Mesendoderm (in vitro differentiated cells): ENCODE data around the gene GNB1L.

Experiments
- DNase-seq: peaks from one replicate; pipeline ENCODE4 v3.0.0; 2013
- H2AK5ac ChIP-seq: 2 replicates; pipeline ENCODE4 v1.6.1; 2013; ENCODE audit warnings: low read length, inconsistent platforms
- H2BK120ac ChIP-seq: 2 replicates; pipeline ENCODE4 v1.6.1; 2013; ENCODE audit warnings: low read depth, mild to moderate bottlenecking, low read length, moderate library complexity, mixed read lengths
- H2BK15ac ChIP-seq: replicated peaks from 2 replicates; pipeline ENCODE4 v1.6.1; 2013; ENCODE audit warnings: low read depth, mild to moderate bottlenecking, moderate library complexity
- H2BK5ac ChIP-seq: 2 replicates; pipeline ENCODE4 v1.6.1; 2013; ENCODE audit warnings: low read length, inconsistent platforms
- H3K18ac ChIP-seq: 2 replicates; pipeline ENCODE4 v1.6.1; 2013; ENCODE audit warnings: mild to moderate bottlenecking, low read length, mixed read lengths
- H3K23ac ChIP-seq: one replicate; pipeline ENCODE4 v1.6.1; 2013; ENCODE audit warnings: low read length
- H3K27ac ChIP-seq: 2 replicates; pipeline ENCODE4 v1.5.1; 2013; ENCODE audit warnings: low read depth, mild to moderate bottlenecking, inconsistent platforms, low read length, moderate library complexity
- H3K27me3 ChIP-seq: 2 replicates; pipeline ENCODE4 v1.6.1; 2013; ENCODE audit warnings: low read length, control low read depth, mild to moderate bottlenecking, inconsistent platforms; ENCODE audit not compliant: insufficient read depth, poor library complexity
- H3K36me3 ChIP-seq: 2 replicates; pipeline ENCODE4 v1.6.1; 2013; ENCODE audit warnings: low read length, inconsistent platforms; ENCODE audit not compliant: control insufficient read depth, insufficient read depth
- H3K4ac ChIP-seq: one replicate; pipeline ENCODE4 v1.6.1; 2013; ENCODE audit warnings: low read depth, mild to moderate bottlenecking, low read length, moderate library complexity
- H3K4me1 ChIP-seq: 2 replicates; pipeline ENCODE4 v1.6.1; 2013; ENCODE audit warnings: low read depth, low read length, inconsistent platforms; ENCODE audit not compliant: control insufficient read depth
- H3K4me2 ChIP-seq: 2 replicates; pipeline ENCODE4 v1.6.1; 2013; ENCODE audit warnings: low read length
- H3K4me3 ChIP-seq: 2 replicates; pipeline ENCODE4 v1.5.1; 2013; ENCODE audit warnings: mild to moderate bottlenecking, low read length
- H3K56ac ChIP-seq: one replicate; pipeline ENCODE4 v1.6.1; 2013; ENCODE audit warnings: low read length
- H3K79me1 ChIP-seq: 2 replicates; pipeline ENCODE4 v1.6.1; 2013; ENCODE audit warnings: low read length, inconsistent platforms
- H3K79me2 ChIP-seq: 2 replicates; pipeline ENCODE4 v1.6.1; 2013; ENCODE audit warnings: mild to moderate bottlenecking, low read length; ENCODE audit not compliant: control insufficient read depth, insufficient read depth
- H3K9ac ChIP-seq: 2 replicates; pipeline ENCODE4 v1.6.1; 2013; ENCODE audit warnings: low read length, inconsistent platforms
- H4K5ac ChIP-seq: one replicate; pipeline ENCODE4 v1.6.1; 2013; ENCODE audit warnings: low read length
- H4K8ac ChIP-seq: one replicate; pipeline ENCODE4 v1.6.1; 2013; ENCODE audit warnings: low read depth, mild to moderate bottlenecking, control low read depth, low read length, moderate library complexity
- WGBS: extraction: QIAGEN DNeasy Blood & Tissue Kit; methylation state at CpG from one replicate; pipeline ENCODE4 v1.1.7; 2013; ENCODE audit warnings: low lambda C conversion rate, missing lambda C conversion rate; ENCODE audit not compliant: insufficient coverage; ENCODE audit errors: extremely low coverage; 5-methylcytosine and 5-hydroxymethylcytosine counted together

Gene GNB1L

DNA sequence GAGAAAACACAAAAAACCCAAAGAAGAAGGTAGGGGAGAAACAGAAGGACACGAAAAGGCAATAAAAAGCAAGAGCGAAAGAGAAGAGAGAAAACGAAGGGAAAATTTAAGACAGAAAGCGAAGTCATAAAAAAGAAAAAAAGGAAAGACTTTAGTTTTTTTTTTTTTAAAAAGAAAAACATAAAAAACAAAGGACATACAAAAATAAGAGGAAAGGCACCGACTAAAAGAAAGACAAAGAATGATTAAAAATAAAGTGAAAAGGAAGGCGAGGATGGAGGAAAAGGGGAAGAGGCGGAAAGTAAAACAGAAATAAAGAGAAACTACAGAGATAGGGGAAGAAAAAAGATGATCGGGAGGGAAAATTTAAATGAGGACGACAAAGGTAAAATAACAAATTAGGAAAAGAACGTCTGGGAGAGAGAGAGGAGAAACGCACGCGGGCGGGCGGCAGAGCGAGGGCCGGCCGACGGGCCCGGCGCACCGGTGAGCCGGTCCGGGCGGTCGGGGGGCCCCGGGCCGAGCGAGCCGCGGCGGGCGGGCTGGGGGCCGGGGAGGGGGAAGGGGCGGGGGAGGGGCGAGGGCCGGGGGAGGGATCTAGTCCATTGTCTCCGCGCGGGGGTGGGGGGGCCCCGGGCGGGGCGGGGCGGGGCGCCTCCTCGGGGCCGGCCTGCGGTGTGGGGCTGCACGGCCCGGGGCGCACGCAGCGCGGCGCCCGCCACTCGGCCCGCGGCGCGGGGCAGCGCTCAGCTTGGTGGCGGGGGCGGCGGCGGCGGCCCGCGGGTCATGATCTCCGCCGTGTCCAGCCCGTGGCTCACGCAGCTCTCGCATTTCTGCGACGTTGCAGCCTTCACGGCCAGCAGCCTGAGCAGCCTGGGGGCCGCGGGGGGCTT, 94.4 kb downstream of the GNB1L start, which contains the start of gene TBX1:
Gene TBX1 (plus strand): TSS at position 721 of the 893 bp plus-strand sequence. CDS start 66 bp downstream, at position 787.
- Histone ChIP-seq H3K4me1 (peaks cover 3% of the 10 kb centered on the region), H3K23ac (no peak within 1 kb of the TSS), H2BK5ac (no peak within 1 kb of the TSS), H4K5ac (no peak within 1 kb of the TSS), H3K56ac (peak within 1 kb of the TSS; percentile 74), H3K79me2 (no peaks in the 10 kb centered on the region), H3K4me2 (peak within 1 kb of the TSS; percentile 27), H2BK15ac (no peak within 1 kb of the TSS), H3K36me3 (no peaks in the 10 kb centered on the region), H3K27ac (no peak within 1 kb of the TSS), H3K27me3 (peaks cover 88% of the 10 kb centered on the region), H3K4me3 (no peak within 1 kb of the TSS), H3K9ac (no peak within 1 kb of the TSS), H3K4ac (no peak within 1 kb of the TSS), H4K8ac (no peak within 1 kb of the TSS), H2AK5ac (no peak within 1 kb of the TSS), H2BK120ac (no peak within 1 kb of the TSS), H3K18ac (no peak within 1 kb of the TSS), H3K79me1 (no peaks in the 10 kb centered on the region)
- whole genome bisulfite sequencing, result no CpG with 5 or more reads among the region's 79 CpGs
- no peak for DNase-seq

DNA sequence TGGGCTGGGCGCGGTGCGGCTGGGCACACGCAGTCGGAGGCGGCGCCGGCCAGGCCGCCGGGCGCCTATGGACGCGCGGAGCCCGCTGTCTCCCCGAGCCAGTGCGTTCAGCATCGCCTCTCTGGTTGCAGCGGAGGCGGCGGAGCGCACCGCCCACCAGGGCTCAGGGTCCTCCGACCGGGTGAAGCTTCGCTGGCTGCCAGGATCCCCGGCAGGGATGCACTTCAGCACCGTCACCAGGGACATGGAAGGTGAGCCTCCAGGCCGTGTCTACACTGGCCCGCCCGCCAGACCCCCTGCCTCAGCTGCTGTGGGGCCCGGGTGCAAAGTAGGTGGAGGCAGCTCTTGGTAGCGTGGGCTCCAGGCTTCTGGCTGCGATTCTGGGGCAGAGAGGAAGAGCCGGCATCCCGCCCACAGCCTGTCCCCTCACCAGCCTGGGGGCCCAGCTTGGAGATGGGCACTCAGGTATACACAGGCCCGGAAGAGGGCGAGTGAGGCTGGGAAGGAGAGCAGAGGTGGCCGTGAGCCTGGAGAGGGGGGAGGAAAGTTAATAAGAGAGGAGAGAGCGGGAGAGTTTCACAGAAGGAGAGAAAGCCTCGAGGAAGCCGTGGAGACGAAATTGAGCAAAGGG, 95.1 kb downstream of the GNB1L start:
- Histone ChIP-seq H2BK5ac (no peak overlapping the region), H3K9ac (no peak overlapping the region), H3K4me2 (no peak overlapping the region), H2BK15ac (no peak overlapping the region), H2AK5ac (no peak overlapping the region), H3K27ac (no peak overlapping the region), H2BK120ac (no peak overlapping the region), H3K79me1 (no peaks in the 10 kb centered on the region), H3K36me3 (no peaks in the 10 kb centered on the region), H3K23ac (no peak overlapping the region), H3K18ac (no peak overlapping the region), H4K8ac (no peak overlapping the region), H3K79me2 (no peaks in the 10 kb centered on the region), H3K4me1 (no peaks in the 10 kb centered on the region), H3K56ac (no peak overlapping the region), H3K4me3 (no peak overlapping the region), H3K4ac (no peak overlapping the region), H4K5ac (no peak overlapping the region), H3K27me3 (peaks cover 89% of the 10 kb centered on the region)
- DNase-seq, result no peak
- whole genome bisulfite sequencing, result no CpG with 5 or more reads among the region's 43 CpGs

DNA sequence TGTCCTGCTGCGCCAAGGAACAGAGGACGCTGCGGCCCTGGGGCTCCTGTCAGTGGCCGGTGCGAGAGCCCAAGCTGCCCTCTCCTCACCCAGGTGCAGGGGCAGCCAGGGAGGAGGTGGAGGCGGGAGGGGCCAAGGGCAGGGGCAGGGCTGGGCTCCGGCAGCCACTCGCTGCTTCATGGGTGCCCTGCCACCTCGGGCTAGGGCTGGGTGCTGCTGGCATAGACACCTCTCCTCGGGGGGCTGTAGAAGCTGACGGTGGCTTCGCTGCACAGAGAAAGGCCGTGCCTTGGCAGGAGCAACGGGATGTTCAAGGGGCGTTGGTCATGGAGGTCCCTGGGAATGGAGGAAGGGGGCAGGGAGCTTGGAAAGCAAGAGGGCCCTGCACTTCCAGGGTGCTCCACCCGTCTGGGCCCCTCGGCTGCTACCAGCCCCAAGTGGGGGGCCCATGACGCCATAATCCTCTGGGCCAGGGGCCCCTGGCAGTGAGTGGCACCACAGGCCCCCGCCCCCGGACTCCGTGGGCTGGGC, 95.7 kb downstream of the GNB1L start:
- DNase-seq, result no peak
- H3K4me1 ChIP-seq, result no peaks in the 10 kb centered on the region
- H3K9ac ChIP-seq, result no peak overlapping the region
- no peak overlapping the region for H3K27ac ChIP-seq
- H3K4me2 ChIP-seq, result no peak overlapping the region
- H3K79me2 ChIP-seq, result no peaks in the 10 kb centered on the region
- no peak overlapping the region for H3K18ac ChIP-seq
- H3K56ac ChIP-seq, result no peak overlapping the region
- WGBS, result no CpG with 5 or more reads among the region's 21 CpGs
- no peak overlapping the region for H4K8ac ChIP-seq
- H2BK5ac ChIP-seq, result no peak overlapping the region
- no peak overlapping the region for H3K4me3 ChIP-seq
- no peak overlapping the region for H2BK120ac ChIP-seq
- no peaks in the 10 kb centered on the region for H3K79me1 ChIP-seq
- H4K5ac ChIP-seq, result no peak overlapping the region
- H3K4ac ChIP-seq, result no peak overlapping the region
- no peak overlapping the region for H2AK5ac ChIP-seq
- no peaks in the 10 kb centered on the region for H3K36me3 ChIP-seq
- no peak overlapping the region for H2BK15ac ChIP-seq
- H3K23ac ChIP-seq, result no peak overlapping the region
- H3K27me3 ChIP-seq, result peaks cover 89% of the 10 kb centered on the region

DNA sequence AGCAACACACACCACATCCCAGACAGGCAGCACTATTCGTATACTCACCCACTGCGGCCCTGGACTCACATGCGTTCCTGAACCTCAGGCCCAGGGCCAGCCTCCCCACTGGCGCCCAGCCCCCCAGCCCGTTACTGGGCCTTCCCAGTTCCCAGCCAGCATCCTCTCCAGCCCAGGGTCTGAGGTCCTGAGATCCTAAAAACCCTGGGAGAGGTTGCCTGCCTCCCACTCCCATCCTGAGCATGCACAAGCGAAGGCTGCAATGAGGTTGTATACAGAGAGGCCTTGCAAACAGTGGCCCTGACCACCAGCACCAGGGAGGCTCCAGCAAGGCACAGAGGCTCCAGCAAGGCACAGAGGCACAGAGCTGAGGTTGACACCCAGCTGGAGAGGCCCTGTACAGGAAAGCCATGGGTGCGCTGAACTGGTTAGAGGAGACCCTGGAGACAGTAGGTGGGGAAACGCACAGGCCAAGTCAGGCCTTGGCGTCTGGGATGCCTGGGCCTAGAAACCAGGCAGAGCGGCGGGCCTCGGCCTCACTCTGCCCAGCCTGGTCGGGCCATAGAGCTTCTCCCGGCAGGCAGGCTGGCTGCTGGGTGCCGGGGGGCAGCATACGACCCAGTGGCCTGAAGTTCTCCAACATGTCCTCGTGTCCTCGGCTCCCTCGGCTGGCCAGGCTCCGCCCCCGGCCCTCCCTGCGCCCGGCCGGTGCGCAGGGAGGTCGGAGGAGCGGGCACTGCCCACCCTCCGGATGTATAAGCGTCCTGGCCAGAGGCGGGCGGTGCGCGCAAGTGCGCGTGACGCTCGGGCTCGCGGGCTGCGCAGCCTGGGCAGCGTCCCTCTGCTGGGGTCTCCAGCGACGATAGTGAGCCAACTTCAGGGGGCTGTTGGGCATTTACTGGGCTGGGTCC, 96.4 kb downstream of the GNB1L start:
- DNase-seq, result no peak
- no peak overlapping the region for H3K4me2 ChIP-seq
- H2BK5ac ChIP-seq, result no peak overlapping the region
- no peak overlapping the region for H3K4ac ChIP-seq
- H3K4me1 ChIP-seq, result no peaks in the 10 kb centered on the region
- H3K36me3 ChIP-seq, result no peaks in the 10 kb centered on the region
- H3K27ac ChIP-seq, result no peak overlapping the region
- H2BK120ac ChIP-seq, result no peak overlapping the region
- H2BK15ac ChIP-seq, result no peak overlapping the region
- no peak overlapping the region for H3K9ac ChIP-seq
- H3K79me1 ChIP-seq, result no peaks in the 10 kb centered on the region
- H3K4me3 ChIP-seq, result no peak overlapping the region
- H3K23ac ChIP-seq, result no peak overlapping the region
- WGBS, result no CpG with 5 or more reads among the region's 43 CpGs
- no peak overlapping the region for H2AK5ac ChIP-seq
- no peak overlapping the region for H3K18ac ChIP-seq
- H3K79me2 ChIP-seq, result no peaks in the 10 kb centered on the region
- H3K56ac ChIP-seq, result no peak overlapping the region
- no peak overlapping the region for H4K8ac ChIP-seq
- no peak overlapping the region for H4K5ac ChIP-seq
- H3K27me3 ChIP-seq, result peaks cover 82% of the 10 kb centered on the region

DNA sequence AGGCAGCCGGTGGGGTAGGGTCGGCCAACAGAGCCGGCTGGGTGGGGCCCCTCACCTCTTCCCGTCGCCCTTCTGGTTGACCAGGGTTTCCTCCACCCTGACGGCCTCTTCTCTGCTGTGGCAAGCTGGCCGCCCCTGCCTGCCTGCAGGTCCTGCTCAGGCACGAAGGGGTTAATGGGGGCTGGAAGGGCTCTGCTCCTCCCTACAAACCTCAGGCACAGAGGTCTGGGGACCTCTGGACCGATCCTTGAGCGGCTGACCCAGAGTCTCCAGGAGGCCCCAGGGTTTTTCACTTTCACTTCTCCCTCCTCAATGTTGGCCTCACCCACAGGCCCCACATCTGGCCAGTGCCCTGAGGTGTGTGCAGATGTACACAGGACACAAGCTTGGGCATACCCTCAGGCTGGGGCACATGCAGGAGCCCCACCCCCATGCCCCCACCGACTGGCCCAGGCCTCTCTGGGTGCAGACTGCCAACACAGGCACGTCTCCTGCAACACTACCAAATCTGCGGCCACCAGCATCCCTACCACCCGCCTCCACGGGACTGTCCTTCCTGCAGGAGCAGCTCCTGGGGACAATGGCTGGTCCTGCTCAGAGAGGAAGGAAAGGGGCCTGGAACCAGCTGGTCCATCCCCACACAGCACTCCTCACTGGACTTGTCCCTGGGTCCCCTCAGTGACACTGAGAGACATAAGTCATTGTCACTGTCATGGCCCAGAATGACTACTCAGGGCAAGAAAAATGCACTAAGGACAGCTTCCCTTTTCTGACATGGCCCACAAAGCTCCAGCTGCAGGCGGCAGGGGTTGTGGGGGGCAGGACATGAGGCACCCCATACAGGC, 97.3 kb downstream of the GNB1L start:
- H2BK120ac ChIP-seq, result no peak overlapping the region
- no peak overlapping the region for H3K4me2 ChIP-seq
- peaks cover 73% of the 10 kb centered on the region for H3K27me3 ChIP-seq
- H3K4me1 ChIP-seq, result no peaks in the 10 kb centered on the region
- H3K79me1 ChIP-seq, result no peaks in the 10 kb centered on the region
- H3K9ac ChIP-seq, result no peak overlapping the region
- H2BK15ac ChIP-seq, result no peak overlapping the region
- H4K5ac ChIP-seq, result no peak overlapping the region
- no peak overlapping the region for H3K23ac ChIP-seq
- DNase-seq, result no peak
- H2AK5ac ChIP-seq, result no peak overlapping the region
- no peak overlapping the region for H3K56ac ChIP-seq
- H2BK5ac ChIP-seq, result no peak overlapping the region
- no peak overlapping the region for H4K8ac ChIP-seq
- H3K79me2 ChIP-seq, result no peaks in the 10 kb centered on the region
- no peak overlapping the region for H3K27ac ChIP-seq
- WGBS, result no CpG with 5 or more reads among the region's 16 CpGs
- no peaks in the 10 kb centered on the region for H3K36me3 ChIP-seq
- no peak overlapping the region for H3K18ac ChIP-seq
- no peak overlapping the region for H3K4ac ChIP-seq
- no peak overlapping the region for H3K4me3 ChIP-seq
